HG03342 (cell line): ENCODE data around the gene SLC22A4.

Experiments used
- ATAC-seq: cut with Tn5 transposase; IDR thresholded peaks from one replicate; pipeline ENCODE4 v1.9.1; 2021; ENCODE audit warnings: mild to moderate bottlenecking, moderate library complexity; ENCODE audit not compliant: unreplicated experiment

SLC22A4 gene

GRCh38 chr5:132297211-132297940, 3.2 kb downstream of the SLC22A4 start:
- no peak for ATAC-seq

DNA sequence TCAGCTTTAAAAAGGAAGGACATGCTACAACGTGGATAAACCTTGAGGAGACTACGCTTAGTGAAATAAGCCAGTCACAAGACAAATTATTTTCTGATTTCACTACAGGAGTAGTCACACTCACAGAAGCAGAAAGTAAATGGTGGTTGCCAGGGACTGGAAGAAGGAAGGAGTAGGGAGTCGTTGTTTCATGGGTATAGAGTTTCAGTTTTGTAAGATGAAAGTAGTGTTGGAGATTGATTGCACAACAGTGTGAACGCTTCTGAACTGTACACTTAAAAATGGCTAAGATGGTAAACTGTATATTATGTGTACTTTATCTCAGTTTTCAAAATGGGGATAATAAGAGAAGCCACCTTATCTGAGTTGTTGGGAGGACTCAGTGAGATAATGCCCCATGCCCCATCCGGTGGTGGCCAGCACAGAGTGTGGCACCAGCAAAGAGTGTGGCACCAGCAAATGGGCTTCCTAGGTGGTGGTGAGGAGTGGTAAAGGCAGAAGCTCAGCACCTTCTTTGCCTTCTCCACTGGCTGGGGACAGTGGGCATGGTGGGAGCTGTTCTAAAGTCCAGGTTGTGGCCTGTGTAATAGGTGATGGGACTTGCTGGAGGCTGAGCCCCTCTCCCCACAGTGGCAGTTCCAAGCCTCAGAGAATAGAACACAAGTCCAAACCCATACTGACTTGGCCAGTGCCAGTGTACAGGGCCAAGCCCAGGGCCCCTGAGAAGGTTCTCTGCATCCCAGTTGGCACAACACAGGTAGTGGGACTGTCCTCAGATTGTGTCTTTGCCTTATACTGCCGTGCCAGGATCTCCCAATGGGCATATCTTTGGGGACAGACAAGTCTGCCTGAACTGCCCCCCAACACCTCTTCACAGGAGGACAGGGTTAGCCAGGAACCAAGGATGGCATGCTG, 4.4 kb downstream of the SLC22A4 start:
- no peak for ATAC-seq

GRCh38 chr5:132299917-132300316, 5.7 kb downstream of the SLC22A4 start:
- ATAC-seq = no peak

GRCh38 chr5:132300577-132301343, 6.6 kb downstream of the SLC22A4 start:
- ATAC-seq = no peak

- no peak for ATAC-seq
These were observed 7.4 kb downstream of the SLC22A4 start for GRCh38 chr5:132301344-132302271.

- ATAC-seq = no peak
These were observed 8.2 kb downstream of the SLC22A4 start for GRCh38 chr5:132302413-132302812.

DNA sequence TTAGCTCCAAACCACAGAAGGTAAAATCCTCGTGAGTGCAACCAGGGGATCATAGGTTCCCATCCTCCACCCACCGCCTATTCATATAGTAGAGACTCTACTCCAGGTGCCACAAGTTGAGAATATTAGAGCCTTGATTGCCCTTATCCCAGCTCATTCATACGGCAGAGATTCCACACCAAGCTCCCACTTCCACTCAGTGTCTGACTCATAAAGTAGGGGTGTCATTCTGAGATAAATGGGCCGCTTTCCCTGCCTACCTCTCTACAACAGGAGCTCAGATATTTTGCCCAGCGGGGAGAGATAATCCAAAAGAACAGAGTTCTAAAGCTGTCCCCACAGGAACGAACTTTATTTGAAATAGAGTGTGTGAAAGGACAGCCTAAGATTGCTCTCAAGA, 9.4 kb downstream of the SLC22A4 start:
- ATAC-seq = no peak

DNA sequence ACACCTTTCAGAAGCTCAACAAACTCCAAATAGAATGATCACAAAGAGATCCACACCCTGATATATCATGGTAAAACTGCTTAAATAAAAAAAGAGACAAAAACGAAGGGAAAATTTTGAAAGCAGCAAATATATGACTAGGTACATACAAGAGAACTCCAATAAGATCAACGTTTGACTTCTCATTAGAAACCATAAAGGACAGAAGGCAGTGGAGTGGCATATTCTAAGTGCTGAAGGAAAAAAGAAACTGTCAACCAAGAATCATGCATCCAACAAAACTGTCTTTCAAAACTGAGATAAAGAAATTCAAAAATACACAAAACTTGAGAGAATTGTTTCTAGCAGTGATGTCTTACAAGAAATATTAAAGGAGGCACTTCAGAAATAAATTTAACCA, 11.2 kb downstream of the SLC22A4 start:
- no peak for ATAC-seq

DNA sequence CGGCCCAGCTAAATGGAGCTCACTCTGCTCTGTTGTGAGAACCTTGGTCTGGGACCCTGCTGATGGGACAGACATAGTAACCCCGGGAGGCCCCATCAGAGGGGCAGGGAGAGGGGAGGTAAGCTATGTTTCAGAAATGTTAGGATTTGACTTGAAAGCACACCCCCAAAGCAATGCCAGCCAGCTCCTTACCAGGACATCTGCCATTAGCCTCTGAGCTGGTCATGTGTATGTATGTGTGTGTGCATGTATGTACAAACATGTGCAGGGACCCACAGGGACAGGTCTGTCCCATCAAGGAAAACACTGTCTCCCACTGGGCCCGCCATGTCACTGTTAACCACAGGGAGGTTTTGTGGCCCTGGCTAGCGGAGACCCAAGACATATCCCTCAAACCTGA, 14.5 kb downstream of the SLC22A4 start:
- ATAC-seq = no peak

GRCh38 chr5:132309679-132310078, 15.5 kb downstream of the SLC22A4 start:
- no peak for ATAC-seq

GRCh38 chr5:132310141-132310834, 16.1 kb downstream of the SLC22A4 start:
- ATAC-seq = no peak

DNA sequence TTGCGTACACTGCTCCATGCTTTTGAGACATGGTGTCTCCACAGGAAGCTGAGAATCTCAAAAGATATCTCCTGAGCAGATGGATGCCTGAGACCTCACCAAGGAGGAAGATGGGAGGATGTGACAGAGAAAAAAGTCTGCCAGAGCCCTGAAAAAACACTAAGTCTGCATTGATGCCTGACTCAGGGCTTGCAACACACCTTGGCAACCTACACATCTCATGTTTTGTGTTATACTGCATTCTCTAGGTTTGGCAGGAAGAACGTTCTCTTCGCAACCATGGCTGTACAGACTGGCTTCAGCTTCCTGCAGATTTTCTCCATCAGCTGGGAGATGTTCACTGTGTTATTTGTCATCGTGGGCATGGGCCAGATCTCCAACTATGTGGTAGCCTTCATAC, 19.2 kb downstream of the SLC22A4 start:
- no peak for ATAC-seq

DNA sequence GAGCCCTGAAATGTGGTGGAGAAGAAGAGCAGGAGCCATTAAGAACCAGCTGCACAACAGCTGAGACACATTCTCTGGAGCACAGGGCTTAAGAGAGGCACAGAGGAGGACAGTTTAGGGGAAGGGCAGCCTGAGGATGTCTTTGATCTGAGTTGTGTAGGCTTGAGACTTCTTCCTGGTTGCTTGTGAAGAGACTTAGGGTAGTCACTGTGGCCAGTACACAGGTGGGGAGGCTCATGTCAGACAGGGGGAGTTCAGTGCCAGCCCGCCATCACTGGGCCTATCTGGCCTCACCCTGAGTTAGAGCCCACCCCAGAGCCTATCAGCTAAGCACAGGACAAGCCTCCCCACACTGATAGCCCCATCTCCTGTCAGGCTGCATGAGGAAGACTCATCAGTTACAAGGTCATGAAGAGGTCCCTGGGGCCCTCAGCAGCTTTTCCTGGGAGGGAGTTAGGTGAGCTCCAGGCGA, 19.8 kb downstream of the SLC22A4 start:
- no peak for ATAC-seq

- ATAC-seq = no peak
These were observed 21.4 kb downstream of the SLC22A4 start for GRCh38 chr5:132315529-132316067.

- ATAC-seq = no peak
These were observed 25.8 kb downstream of the SLC22A4 start for GRCh38 chr5:132319975-132320374.

GRCh38 chr5:132321109-132321721, 27.0 kb downstream of the SLC22A4 start:
- no peak for ATAC-seq

DNA sequence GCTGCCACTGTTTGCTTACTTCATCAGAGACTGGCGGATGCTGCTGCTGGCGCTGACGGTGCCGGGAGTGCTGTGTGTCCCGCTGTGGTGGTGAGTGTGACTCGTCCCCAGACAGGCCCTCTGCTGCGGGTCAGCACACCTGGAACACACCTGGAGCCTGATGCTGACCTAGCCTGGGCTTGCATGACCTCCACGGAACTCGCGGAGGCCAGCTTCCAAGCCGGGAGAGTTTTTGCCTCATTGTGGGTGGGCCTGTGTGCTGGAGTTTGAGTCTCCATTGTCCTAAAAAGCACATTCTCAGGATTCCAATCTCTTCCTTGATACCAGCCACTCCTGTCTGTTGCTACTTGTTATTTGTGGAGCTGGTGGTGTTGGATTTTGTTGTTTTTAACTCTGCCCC, 28.1 kb downstream of the SLC22A4 start:
- ATAC-seq = no peak

- ATAC-seq = no peak
These were observed 29.0 kb downstream of the SLC22A4 start for GRCh38 chr5:132323202-132323601.

DNA sequence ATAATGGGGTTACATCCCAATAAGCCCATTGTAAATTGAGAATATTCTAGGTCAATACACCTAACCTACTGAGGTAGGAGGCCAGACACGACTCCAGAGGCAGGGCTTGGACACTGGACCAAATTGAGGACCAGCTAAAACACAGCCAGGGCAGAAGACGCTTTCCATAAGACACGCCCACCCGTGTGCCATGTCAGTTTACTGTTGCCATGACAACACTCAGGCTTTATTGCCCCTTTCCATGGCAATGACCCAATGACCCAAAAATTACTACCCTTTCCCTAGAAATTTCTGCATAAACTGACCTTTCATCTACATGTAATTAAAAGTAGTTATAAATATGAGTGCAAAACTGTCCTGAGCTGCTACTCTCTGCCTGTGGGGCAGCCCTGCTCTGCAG, 31.5 kb downstream of the SLC22A4 start:
- ATAC-seq = no peak
